IMR-90 (cell line): ENCODE data around the gene PRPF4. TPM values are rescaled to one million over a fixed set of nuclear protein-coding genes. Genes with fewer than 3 reads are reported as not detected.

ENCODE experiments used
- ATAC-seq: fragments of 200-7000 bp; cut with Tn5 transposase; 2 replicates; pipeline ENCODE4 v1.9.1; 2020; ENCODE audit warnings: low read depth, mild to moderate bottlenecking, moderate library complexity
- BruUV-seq: library from RNA; stranded (reverse); fragments of 400-500 nt; replicated peaks from 2 replicates; lab custom pipeline; 2021; lab: Mats Ljungman, UMichigan
- CTCF ChIA-PET: fragments of 300-600 bp; formaldehyde crosslinking; extraction: SDS; loops from one replicate; lab custom pipeline; 2021; ENCODE audit warnings: antibody characterized with exemption; lab: Yijun Ruan, JAX
- POLR2A ChIA-PET: fragments of 300-600 bp; sonication (Branson Sonifier 250); formaldehyde crosslinking; loops from one replicate; lab custom pipeline; 2022; ENCODE audit warnings: antibody characterized with exemption; ENCODE audit not compliant: unreplicated experiment; lab: Charles Lee
- DNase-seq: peaks from one replicate; pipeline ENCODE4 v3.0.0; 2013
- H2AFZ ChIP-seq: replicated peaks from 2 replicates; pipeline ENCODE3; 2013; ENCODE audit warnings: low read length, mild to moderate bottlenecking; ENCODE audit not compliant: poor library complexity
- H2AK5ac ChIP-seq: 2 replicates; pipeline ENCODE4 v1.6.1; 2013; ENCODE audit warnings: low read depth, low read length, inconsistent platforms
- H2AK9ac ChIP-seq: replicated peaks from 2 replicates; pipeline ENCODE3; 2013; ENCODE audit warnings: mild to moderate bottlenecking, low read depth, low read length, moderate library complexity; ENCODE audit not compliant: poor library complexity
- H2BK120ac ChIP-seq: 2 replicates; pipeline ENCODE4 v1.6.1; 2013; ENCODE audit warnings: low read depth, low read length, inconsistent platforms
- H2BK15ac ChIP-seq: 3 replicates; pipeline ENCODE4 v1.6.1; 2013; ENCODE audit warnings: low read depth, low read length, inconsistent platforms
- H2BK20ac ChIP-seq: 2 replicates; pipeline ENCODE4 v1.6.1; 2013; ENCODE audit warnings: low read depth, mild to moderate bottlenecking, inconsistent platforms, low read length, moderate library complexity
- H2BK5ac ChIP-seq: 2 replicates; pipeline ENCODE4 v1.6.1; 2013; ENCODE audit warnings: mild to moderate bottlenecking, low read depth, low read length, inconsistent platforms; ENCODE audit not compliant: poor library complexity, severe bottlenecking
- H3K14ac ChIP-seq: replicated peaks from 2 replicates; pipeline ENCODE4 v1.6.1; 2013; ENCODE audit warnings: low read depth, low read length, inconsistent platforms
- H3K18ac ChIP-seq: 2 replicates; pipeline ENCODE4 v1.6.1; 2013; ENCODE audit warnings: low read depth, low read length, control low read depth
- H3K23ac ChIP-seq: 2 replicates; pipeline ENCODE4 v1.6.1; 2013; ENCODE audit warnings: low read depth, low read length, inconsistent platforms
- H3K27ac ChIP-seq: 2 replicates; pipeline ENCODE4 v1.5.1; 2013; ENCODE audit warnings: mild to moderate bottlenecking, control low read depth, low read length; ENCODE audit not compliant: insufficient read depth
- H3K27me3 ChIP-seq: 2 replicates; pipeline ENCODE4 v1.6.1; 2013; ENCODE audit warnings: low read length; ENCODE audit not compliant: control insufficient read depth, insufficient read depth
- H3K36me3 ChIP-seq: 2 replicates; pipeline ENCODE4 v1.6.1; 2013; ENCODE audit warnings: low read length, mixed read lengths; ENCODE audit not compliant: control insufficient read depth, insufficient read depth
- H3K4ac ChIP-seq: 2 replicates; pipeline ENCODE4 v1.6.1; 2013; ENCODE audit warnings: low read depth, low read length, inconsistent platforms
- H3K4me1 ChIP-seq: 2 replicates; pipeline ENCODE4 v1.6.1; 2013; ENCODE audit warnings: low read length, mixed read lengths; ENCODE audit not compliant: control insufficient read depth, insufficient read depth
- H3K4me2 ChIP-seq: 2 replicates; pipeline ENCODE4 v1.6.1; 2013; ENCODE audit warnings: low read depth, mild to moderate bottlenecking, control low read depth, low read length, moderate library complexity
- H3K4me3 ChIP-seq: 2 replicates; pipeline ENCODE4 v1.5.1; 2013; ENCODE audit warnings: low read depth, mild to moderate bottlenecking, control low read depth, low read length, moderate library complexity; ENCODE audit not compliant: insufficient read depth
- H3K56ac ChIP-seq: 2 replicates; pipeline ENCODE4 v1.6.1; 2013; ENCODE audit warnings: low read length, inconsistent platforms; ENCODE audit not compliant: insufficient read depth; ENCODE audit errors: extremely low read depth
- H3K79me1 ChIP-seq, 2 experiments: 2 replicates each; pipeline ENCODE4 v1.6.1; 2013; ENCODE audit warnings: low read length in 2 of 2, inconsistent platforms in 1 of 2, low read depth in 1 of 2
- H3K9ac ChIP-seq: 2 replicates; pipeline ENCODE4 v1.6.1; 2013; ENCODE audit warnings: low read depth, low read length, control low read depth
- H3K9me1 ChIP-seq: 2 replicates; pipeline ENCODE4 v1.6.1; 2013; ENCODE audit warnings: low read length, inconsistent platforms; ENCODE audit not compliant: insufficient read depth
- H3K9me3 ChIP-seq: 2 replicates; pipeline ENCODE4 v1.6.1; 2013; ENCODE audit warnings: low read length; ENCODE audit not compliant: control insufficient read depth, insufficient read depth
- H4K20me1 ChIP-seq: 2 replicates; pipeline ENCODE4 v1.6.1; 2013; ENCODE audit warnings: low read length, inconsistent platforms; ENCODE audit not compliant: insufficient read depth
- H4K5ac ChIP-seq: 2 replicates; pipeline ENCODE4 v1.6.1; 2013; ENCODE audit warnings: mild to moderate bottlenecking, low read depth, low read length, control low read depth
- H4K8ac ChIP-seq, 2 experiments: 2 replicates each; pipeline ENCODE4 v1.6.1; 2013; ENCODE audit warnings: low read depth in 2 of 2, low read length in 2 of 2, control low read depth in 1 of 2, inconsistent platforms in 1 of 2
- H4K91ac ChIP-seq: 2 replicates; pipeline ENCODE4 v1.6.1; 2013; ENCODE audit warnings: low read depth, low read length, inconsistent platforms; ENCODE audit not compliant: insufficient read depth
- BHLHE40 ChIP-seq: fragments of 150-350 bp; IDR thresholded peaks from 2 replicates; pipeline ENCODE4 v1.6.1; 2016; ENCODE audit warnings: mild to moderate bottlenecking, low read depth, low read length
- CEBPB ChIP-seq: IDR thresholded peaks from 2 replicates; pipeline ENCODE4 v1.6.1; 2012; ENCODE audit warnings: low read depth, low read length, improper control_type of control experiment
- CTCF ChIP-seq: conservative IDR thresholded peaks from 2 replicates; pipeline ENCODE4 v1.5.1; 2012; ENCODE audit warnings: mild to moderate bottlenecking, low read depth, low read length, improper control_type of control experiment
- POLR2A ChIP-seq: IDR thresholded peaks from 2 replicates; pipeline ENCODE4 v1.6.1; 2012; ENCODE audit warnings: mild to moderate bottlenecking, low read depth, low read length
- RCOR1 ChIP-seq: IDR thresholded peaks from 2 replicates; pipeline ENCODE4 v1.6.1; 2012; ENCODE audit warnings: mild to moderate bottlenecking, low read length, improper control_type of control experiment; ENCODE audit not compliant: insufficient replicate concordance
- WGBS, 2 experiments: methylation state at CpG; one replicate each; pipeline versions ENCODE4 v1.1.5 to v1.1.7; 2013; ENCODE audit warnings: missing lambda C conversion rate in 2 of 2; ENCODE audit not compliant: insufficient read length in 1 of 2; ENCODE audit errors: extremely low coverage in 2 of 2; 5-methylcytosine and 5-hydroxymethylcytosine counted together
- dilution Hi-C: fragments of 300-500 bp; cut with HindIII; formaldehyde crosslinking; loops from one replicate; pipeline ENCODE4 v1.14.3; 2018; ENCODE audit warnings: low sequenced_read_pairs; ENCODE audit not compliant: unreplicated experiment
- in situ Hi-C: fragments of 300-500 bp; cut with MboI; formaldehyde crosslinking; loops from 3 replicates; pipeline ENCODE4 v1.14.3; 2019; ENCODE audit warnings: low sequenced_read_pairs, inconsistent platforms, mixed read lengths
- intact Hi-C: fragments of 100-400 bp; cut with micrococcal nuclease; formaldehyde crosslinking; loops from 2 replicates; pipeline ENCODE4 v1.10.0; 2022
- polyA plus RNA-seq, 3 experiments: library from polyadenylated mRNA; depleted of rRNA; stranded (reverse); fragments of >200 nt; gene quantifications; 2 replicates each; pipeline ENCODE4 v1.2.3, GENCODE V29; 2012; ENCODE audit warnings: low replicate concordance in 1 of 3
- total RNA-seq: library from RNA; depleted of rRNA; stranded (reverse); fragments of >200 nt; gene quantifications from 2 replicates; pipeline ENCODE4 v1.2.3, GENCODE V29; 2012

Gene PRPF4
- total and polyA plus RNA-seq, 2 of the 4 experiments (the other 2 are of a cell fraction) = 21.4 to 38.0 TPM

- H3K4ac ChIP-seq = no peak overlapping the region
- H3K9me1 ChIP-seq = no peaks in the 10 kb centered on the region
- H3K14ac ChIP-seq = no peak overlapping the region
- in situ Hi-C loops = no loop called here
- H2BK15ac ChIP-seq = no peak overlapping the region
- H3K18ac ChIP-seq = no peak overlapping the region
- H4K91ac ChIP-seq = no peak overlapping the region
- H2BK20ac ChIP-seq = no peak overlapping the region
- ATAC-seq (no peak), DNase-seq (no peak)
- dilution Hi-C loops = no loop called here
- peaks cover 6 to 18% of the 10 kb centered on the region in 2 experiments; a peak in 3 of 4 replicates for H3K79me1 ChIP-seq
- H3K27me3 ChIP-seq = no peaks in the 10 kb centered on the region
- peaks cover 30% of the 10 kb centered on the region for H3K36me3 ChIP-seq
- no peak overlapping the region for H3K27ac ChIP-seq
- no peak overlapping the region for H3K9ac ChIP-seq
- BruUV-seq = no TSS peak
- no peak overlapping the region for H3K23ac ChIP-seq
- no CpG with 5 or more reads among the region's 2 CpGs for WGBS, 2 experiments
- intact Hi-C loops = loop anchor here (10.0 kb wide), 1 partner anchor 75 kb away; no protein-coding TSS in a partner anchor
- CTCF ChIA-PET = no interaction called here
- no peaks in the 10 kb centered on the region for H3K4me1 ChIP-seq
- no peak overlapping the region for H2BK120ac ChIP-seq
- H3K4me2 ChIP-seq = no peak overlapping the region
- H4K8ac ChIP-seq = no peak overlapping the region
- H3K4me3 ChIP-seq = no peak overlapping the region
- no peaks in the 10 kb centered on the region for H3K9me3 ChIP-seq
- no peak overlapping the region for H2AFZ ChIP-seq
- TF ChIP-seq CEBPB = no peak
- TF ChIP-seq BHLHE40 = no peak
- no peak for TF ChIP-seq CTCF
- no peak for TF ChIP-seq RCOR1
- TF ChIP-seq POLR2A = no peak
- H4K20me1 ChIP-seq = no peaks in the 10 kb centered on the region
- no peak overlapping the region for H3K56ac ChIP-seq
- POLR2A ChIA-PET = no interaction called here
- H2AK5ac ChIP-seq = no peak overlapping the region
- H2BK5ac ChIP-seq = no peak overlapping the region
- no peak overlapping the region for H2AK9ac ChIP-seq
- no peak overlapping the region for H4K5ac ChIP-seq
Observed at GRCh38 chr9:113269355-113269754, 6.1 kb upstream of the PRPF4 start.
